ENCODE measurements around the gene CCDC187. TPM values are rescaled to one million over a fixed set of nuclear protein-coding genes. Genes with fewer than 3 reads are reported as not detected.

Gene CCDC187
- total and polyA plus RNA-seq, 8 donors = 0.12 to 2.8 (median 0.45) TPM; not detected in 1

- H3K27me3 ChIP-seq = no peaks in the 10 kb centered on the region
- H3K4me3 ChIP-seq = peak overlapping the region in 2 of 4 donors; percentile 12 to 31
Observed at GRCh38 chr9:136351252-136351800, 47.4 kb upstream of the CCDC187 start.

GRCh38 chr9:136349546-136349945, 45.7 kb upstream of the CCDC187 start:
- Histone ChIP-seq H3K36me3 (peaks cover 0 to 20% (median 7%) of the 10 kb centered on the region in 4 donors), H3K27ac (no peak overlapping the region), H3K9me3 (no peaks in the 10 kb centered on the region), H3K4me3 (no peak overlapping the region), H3K4me1 (peaks cover 16 to 43% (median 24%) of the 10 kb centered on the region in 4 donors), H3K27me3 (no peaks in the 10 kb centered on the region)
- TF ChIP-seq POLR2AphosphoS5 (IDR thresholded peaks at IDR 0.05) = no peak
- TF ChIP-seq POLR2A (IDR thresholded peaks at IDR 0.05) = no peak
- TF ChIP-seq, protein P1, sequence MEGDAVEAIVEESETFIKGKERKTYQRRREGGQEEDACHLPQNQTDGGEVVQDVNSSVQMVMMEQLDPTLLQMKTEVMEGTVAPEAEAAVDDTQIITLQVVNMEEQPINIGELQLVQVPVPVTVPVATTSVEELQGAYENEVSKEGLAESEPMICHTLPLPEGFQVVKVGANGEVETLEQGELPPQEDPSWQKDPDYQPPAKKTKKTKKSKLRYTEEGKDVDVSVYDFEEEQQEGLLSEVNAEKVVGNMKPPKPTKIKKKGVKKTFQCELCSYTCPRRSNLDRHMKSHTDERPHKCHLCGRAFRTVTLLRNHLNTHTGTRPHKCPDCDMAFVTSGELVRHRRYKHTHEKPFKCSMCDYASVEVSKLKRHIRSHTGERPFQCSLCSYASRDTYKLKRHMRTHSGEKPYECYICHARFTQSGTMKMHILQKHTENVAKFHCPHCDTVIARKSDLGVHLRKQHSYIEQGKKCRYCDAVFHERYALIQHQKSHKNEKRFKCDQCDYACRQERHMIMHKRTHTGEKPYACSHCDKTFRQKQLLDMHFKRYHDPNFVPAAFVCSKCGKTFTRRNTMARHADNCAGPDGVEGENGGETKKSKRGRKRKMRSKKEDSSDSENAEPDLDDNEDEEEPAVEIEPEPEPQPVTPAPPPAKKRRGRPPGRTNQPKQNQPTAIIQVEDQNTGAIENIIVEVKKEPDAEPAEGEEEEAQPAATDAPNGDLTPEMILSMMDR (IDR thresholded peaks at IDR 0.05) = no peak
- no peak for TF ChIP-seq EP300 (IDR thresholded peaks at IDR 0.05)
- 86 to 91% (median 89%) methylated on average over 6 to 24 of the region's 24 CpGs for WGBS, 5 donors
- intact Hi-C loops (cut with DNase I; ENCODE audit: low total_unique reads) = no loop called here
- DNase-seq = no peak

More at GRCh38 chr9:136351252-136351800, 47.4 kb upstream of the CCDC187 start:
- TF ChIP-seq POLR2A (IDR thresholded peaks at IDR 0.05) (no peak), EP300 (IDR thresholded peaks at IDR 0.05) (no peak), POLR2AphosphoS5 (IDR thresholded peaks at IDR 0.05) (no peak)
- TF ChIP-seq, protein P1 (IDR thresholded peaks at IDR 0.05) = no peak
- H3K27ac ChIP-seq = no peak overlapping the region
- WGBS, 5 donors = 46 to 80% (median 76%) methylated on average over 5 to 11 of the region's 11 CpGs
- H3K9me3 ChIP-seq = no peaks in the 10 kb centered on the region
- intact Hi-C loops (cut with DNase I; ENCODE audit: low total_unique reads) = no loop called here
- no peak for DNase-seq
- peaks cover 0 to 26% (median 11%) of the 10 kb centered on the region in 4 donors for H3K36me3 ChIP-seq
- H3K4me1 ChIP-seq = peaks cover 7 to 37% (median 18%) of the 10 kb centered on the region in 4 donors

DNA sequence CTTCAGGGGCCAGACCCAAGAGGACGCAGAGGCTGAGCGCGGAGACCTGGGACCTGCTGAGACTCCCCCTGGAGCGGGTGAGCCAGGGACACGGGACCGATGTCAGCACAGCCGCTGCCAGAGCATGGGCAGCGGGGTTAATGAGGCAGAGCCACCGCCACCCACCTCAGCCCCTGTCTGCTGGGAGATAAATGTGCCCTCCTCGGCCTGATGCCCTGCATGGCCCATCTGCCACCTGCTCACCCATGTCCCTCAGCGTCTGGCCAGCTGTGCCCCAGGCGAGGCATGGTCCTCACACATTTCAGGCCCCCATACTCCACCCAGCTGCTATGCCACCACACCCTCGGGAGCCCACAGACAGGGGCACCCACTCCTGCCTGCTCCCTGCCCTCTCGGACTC, 44.8 kb upstream of the CCDC187 start:
- H3K9me3 ChIP-seq = no peaks in the 10 kb centered on the region
- no peak for TF ChIP-seq POLR2AphosphoS5 (IDR thresholded peaks at IDR 0.05)
- TF ChIP-seq EP300 (IDR thresholded peaks at IDR 0.05) = no peak
- TF ChIP-seq, protein P1 (IDR thresholded peaks at IDR 0.05) = no peak
- TF ChIP-seq POLR2A (IDR thresholded peaks at IDR 0.05) = no peak
- no peaks in the 10 kb centered on the region for H3K27me3 ChIP-seq
- intact Hi-C loops (cut with DNase I; ENCODE audit: low total_unique reads) = no loop called here
- WGBS, 5 donors = 71 to 95% (median 83%) methylated on average over 5 to 14 of the region's 14 CpGs
- peaks cover 14 to 34% (median 20%) of the 10 kb centered on the region in 4 donors for H3K4me1 ChIP-seq
- peaks cover 0 to 20% (median 7%) of the 10 kb centered on the region in 4 donors for H3K36me3 ChIP-seq
- DNase-seq = no peak
- H3K27ac ChIP-seq = no peak overlapping the region
- no peak overlapping the region for H3K4me3 ChIP-seq

DNA sequence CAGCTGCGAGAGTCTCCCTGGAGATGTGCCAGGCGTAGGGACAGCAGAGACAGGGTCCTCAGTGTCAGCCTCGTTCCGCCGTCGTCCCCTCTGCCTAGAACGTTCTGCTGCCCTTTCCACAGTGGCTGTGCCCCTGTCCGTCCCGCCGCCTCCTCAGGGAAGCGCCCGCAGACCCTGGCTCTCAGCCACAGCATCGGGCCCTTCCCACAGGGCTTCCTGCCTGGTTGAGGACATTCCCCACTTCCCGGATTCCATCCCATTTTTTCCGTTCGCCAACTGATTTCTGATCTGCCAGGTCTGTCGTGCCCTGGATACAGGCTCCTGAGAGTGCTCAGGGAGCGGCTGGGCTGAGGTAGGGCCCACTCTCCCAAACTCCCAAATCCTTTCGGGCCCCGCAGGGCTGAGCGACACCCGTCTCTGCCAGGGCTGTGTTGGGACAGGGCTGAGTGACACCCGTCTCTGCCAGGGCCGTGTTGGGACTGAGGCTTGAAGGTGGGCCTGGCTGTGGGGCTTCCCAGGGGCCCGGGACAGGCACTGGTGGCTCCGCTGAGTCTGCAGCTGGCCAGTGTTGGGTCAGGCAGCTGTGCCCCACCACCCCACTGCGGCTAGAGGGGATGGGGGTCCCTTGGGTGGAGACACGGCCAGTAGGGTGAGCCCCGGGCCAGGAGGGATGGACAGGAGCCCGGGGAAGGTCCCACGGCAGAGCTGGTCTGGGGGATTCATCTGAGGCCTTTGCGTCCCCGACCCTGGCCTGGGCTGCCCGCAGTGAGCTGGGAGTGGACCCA, 43.8 kb upstream of the CCDC187 start:
- Histone ChIP-seq H3K36me3 (peaks cover 0 to 20% (median 7%) of the 10 kb centered on the region in 4 donors), H3K27ac (no peak overlapping the region), H3K27me3 (no peaks in the 10 kb centered on the region), H3K4me3 (no peak overlapping the region), H3K4me1 (peaks cover 21 to 34% (median 30%) of the 10 kb centered on the region in 4 donors), H3K9me3 (no peaks in the 10 kb centered on the region)
- intact Hi-C loops (cut with DNase I; ENCODE audit: low total_unique reads) = no loop called here
- no peak for TF ChIP-seq EP300 (IDR thresholded peaks at IDR 0.05)
- TF ChIP-seq POLR2A (IDR thresholded peaks at IDR 0.05) = no peak
- TF ChIP-seq POLR2AphosphoS5 (IDR thresholded peaks at IDR 0.05) = no peak
- TF ChIP-seq, protein P1 (IDR thresholded peaks at IDR 0.05) = no peak
- WGBS, 5 donors = 70 to 86% (median 80%) methylated on average over 30 to 34 of the region's 34 CpGs
- DNase-seq = no peak
